ENCODE measurements around the gene SPATA7.
"Not testable (repeated sequence)": the region's sequence is repeated elsewhere in the genome, so short reads cannot be mapped to it uniquely, and the experiment has no call there.

Gene SPATA7

GRCh38 chr14:88381634-88382033 lies 3.8 kb upstream of the SPATA7 start:
- H3K9me3 Mint-ChIP-seq, ATAC-seq, H3K4me3 Mint-ChIP-seq, H3K27ac Mint-ChIP-seq, H3K36me3 Mint-ChIP-seq, H3K27me3 Mint-ChIP-seq: not testable (repeated sequence)
- H3K4me1 Mint-ChIP-seq = peaks cover 16% of the 10 kb centered on the region

DNA sequence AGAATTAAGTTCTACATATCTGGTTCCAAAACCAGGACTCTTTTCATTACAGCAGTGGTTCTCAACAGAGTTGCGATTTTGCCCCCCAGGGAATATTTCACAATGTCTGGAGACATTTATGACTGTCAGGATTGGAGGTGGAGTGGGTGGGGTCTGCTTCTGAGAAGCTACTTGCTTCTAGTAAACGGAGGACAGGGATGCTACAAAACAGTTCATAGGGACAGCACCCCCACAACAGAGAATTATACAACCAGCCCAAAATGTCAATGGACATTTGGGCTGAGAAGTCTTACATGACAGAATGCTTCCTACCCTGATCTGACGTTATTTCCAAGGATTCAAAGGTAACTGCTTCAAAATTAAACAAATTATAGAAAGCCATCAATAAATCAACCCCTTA lies 739 bp upstream of the SPATA7 start:
- H3K27ac Mint-ChIP-seq = peak overlapping the region; percentile 88
- ATAC-seq = no peak
- H3K27me3 Mint-ChIP-seq = no peaks in the 10 kb centered on the region
- H3K36me3 Mint-ChIP-seq = no peaks in the 10 kb centered on the region
- H3K4me1 Mint-ChIP-seq = peaks cover 19% of the 10 kb centered on the region
- H3K9me3 Mint-ChIP-seq = no peaks in the 10 kb centered on the region
- H3K4me3 Mint-ChIP-seq = peak overlapping the region; percentile 95

GRCh38 chr14:88386256-88386794 lies 868 bp downstream of the SPATA7 start:
- H3K27me3 Mint-ChIP-seq = no peaks in the 10 kb centered on the region
- H3K36me3 Mint-ChIP-seq = no peaks in the 10 kb centered on the region
- H3K4me1 Mint-ChIP-seq = peaks cover 19% of the 10 kb centered on the region
- no peaks in the 10 kb centered on the region for H3K9me3 Mint-ChIP-seq
- H3K27ac Mint-ChIP-seq = peak overlapping the region; percentile 88
- ATAC-seq = no peak
- peak overlapping the region; percentile 95 for H3K4me3 Mint-ChIP-seq

GRCh38 chr14:88388741-88389282 lies 3.4 kb downstream of the SPATA7 start:
- Mint-ChIP-seq H3K4me1 (peaks cover 19% of the 10 kb centered on the region), H3K36me3 (no peaks in the 10 kb centered on the region), H3K27ac (no peak overlapping the region), H3K9me3 (no peaks in the 10 kb centered on the region), H3K4me3 (no peak overlapping the region), H3K27me3 (no peaks in the 10 kb centered on the region)
- ATAC-seq = no peak

- ATAC-seq = no peak
- Mint-ChIP-seq H3K4me1 (no peaks in the 10 kb centered on the region), H3K4me3 (no peak overlapping the region), H3K27ac (no peak overlapping the region), H3K36me3 (peaks cover 8% of the 10 kb centered on the region), H3K27me3 (no peaks in the 10 kb centered on the region), H3K9me3 (no peaks in the 10 kb centered on the region)
Observed at GRCh38 chr14:88392609-88393008, 7.2 kb downstream of the SPATA7 start.

GRCh38 chr14:88411039-88411438 lies 25.6 kb downstream of the SPATA7 start:
- Mint-ChIP-seq H3K9me3 (peaks cover 18% of the 10 kb centered on the region), H3K4me3 (no peak overlapping the region), H3K27ac (no peak overlapping the region), H3K36me3 (peaks cover 75% of the 10 kb centered on the region), H3K4me1 (no peaks in the 10 kb centered on the region), H3K27me3 (no peaks in the 10 kb centered on the region)
- no peak for ATAC-seq

DNA sequence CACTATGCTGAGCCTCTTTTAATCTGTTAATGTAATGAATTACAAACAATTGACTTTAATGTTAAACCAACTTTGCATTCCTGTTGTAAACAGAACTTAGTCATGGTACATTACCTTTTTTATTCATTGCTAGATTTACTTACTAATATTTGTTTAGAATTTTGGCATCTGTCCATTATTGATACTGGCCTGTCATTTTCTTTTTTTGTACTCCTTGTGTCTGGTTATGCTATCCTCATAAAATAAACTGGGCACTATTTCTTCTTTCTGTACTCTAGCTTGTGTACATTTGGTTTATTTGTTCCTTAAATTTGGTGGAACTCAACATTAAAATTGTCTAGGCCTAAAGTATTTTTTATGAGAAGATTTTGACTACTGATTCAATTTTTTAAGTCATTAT lies 32.1 kb downstream of the SPATA7 start:
- H3K4me1 Mint-ChIP-seq = no peaks in the 10 kb centered on the region
- ATAC-seq = no peak
- peaks cover 71% of the 10 kb centered on the region for H3K36me3 Mint-ChIP-seq
- peaks cover 23% of the 10 kb centered on the region for H3K9me3 Mint-ChIP-seq
- no peak overlapping the region for H3K27ac Mint-ChIP-seq
- H3K27me3 Mint-ChIP-seq = no peaks in the 10 kb centered on the region
- H3K4me3 Mint-ChIP-seq = no peak overlapping the region

GRCh38 chr14:88420187-88420586 lies 34.7 kb downstream of the SPATA7 start:
- Mint-ChIP-seq H3K4me3 (no peak overlapping the region), H3K4me1 (no peaks in the 10 kb centered on the region), H3K27me3 (no peaks in the 10 kb centered on the region), H3K9me3 (peaks cover 10% of the 10 kb centered on the region), H3K36me3 (peaks cover 45% of the 10 kb centered on the region), H3K27ac (no peak overlapping the region)
- ATAC-seq = no peak

- H3K4me1 Mint-ChIP-seq = no peaks in the 10 kb centered on the region
- ATAC-seq = no peak
- H3K4me3 Mint-ChIP-seq = no peak overlapping the region
- H3K27ac Mint-ChIP-seq = no peak overlapping the region
- H3K36me3 Mint-ChIP-seq = peaks cover 35% of the 10 kb centered on the region
- peaks cover 7% of the 10 kb centered on the region for H3K9me3 Mint-ChIP-seq
- H3K27me3 Mint-ChIP-seq = no peaks in the 10 kb centered on the region
Observed at GRCh38 chr14:88421286-88421685, 35.8 kb downstream of the SPATA7 start.

DNA sequence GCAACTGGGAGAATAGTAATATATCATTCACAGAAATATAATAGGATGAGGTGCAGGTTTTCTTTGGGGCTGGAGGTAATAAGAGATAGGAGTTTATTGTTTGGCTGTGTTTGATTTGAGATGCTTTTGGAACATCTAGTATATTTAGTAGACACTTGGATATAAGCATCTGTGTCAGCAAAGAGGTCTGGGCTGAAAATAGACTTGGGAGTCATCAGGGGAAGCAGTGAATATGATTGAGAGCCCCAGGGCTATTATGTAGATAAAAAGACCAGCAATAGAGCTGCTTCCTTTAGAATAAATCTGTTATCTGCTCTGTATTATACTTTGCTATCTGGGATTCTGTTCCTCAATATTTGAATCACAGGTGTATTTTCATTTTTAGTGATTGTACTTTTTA lies 36.6 kb downstream of the SPATA7 start:
- no peak for ATAC-seq
- H3K27me3 Mint-ChIP-seq = no peaks in the 10 kb centered on the region
- no peaks in the 10 kb centered on the region for H3K4me1 Mint-ChIP-seq

GRCh38 chr14:88422919-88423650 lies 37.6 kb downstream of the SPATA7 start:
- H3K4me1 Mint-ChIP-seq = no peaks in the 10 kb centered on the region
- no peak overlapping the region for H3K27ac Mint-ChIP-seq
- peaks cover 1% of the 10 kb centered on the region for H3K9me3 Mint-ChIP-seq
- no peaks in the 10 kb centered on the region for H3K27me3 Mint-ChIP-seq
- H3K36me3 Mint-ChIP-seq = peaks cover 23% of the 10 kb centered on the region
- no peak for ATAC-seq
- no peak overlapping the region for H3K4me3 Mint-ChIP-seq

More for the DNA sequence above, 36.6 kb downstream of the SPATA7 start:
- Mint-ChIP-seq H3K27ac (no peak overlapping the region), H3K9me3 (peaks cover 7% of the 10 kb centered on the region), H3K36me3 (peaks cover 34% of the 10 kb centered on the region), H3K4me3 (no peak overlapping the region)

- Mint-ChIP-seq H3K36me3 (peaks cover 14% of the 10 kb centered on the region), H3K4me1 (no peaks in the 10 kb centered on the region), H3K27ac (no peak overlapping the region), H3K27me3 (no peaks in the 10 kb centered on the region), H3K9me3 (no peaks in the 10 kb centered on the region), H3K4me3 (no peak overlapping the region)
- ATAC-seq = no peak
Observed at GRCh38 chr14:88424573-88424972, 39.1 kb downstream of the SPATA7 start.

DNA sequence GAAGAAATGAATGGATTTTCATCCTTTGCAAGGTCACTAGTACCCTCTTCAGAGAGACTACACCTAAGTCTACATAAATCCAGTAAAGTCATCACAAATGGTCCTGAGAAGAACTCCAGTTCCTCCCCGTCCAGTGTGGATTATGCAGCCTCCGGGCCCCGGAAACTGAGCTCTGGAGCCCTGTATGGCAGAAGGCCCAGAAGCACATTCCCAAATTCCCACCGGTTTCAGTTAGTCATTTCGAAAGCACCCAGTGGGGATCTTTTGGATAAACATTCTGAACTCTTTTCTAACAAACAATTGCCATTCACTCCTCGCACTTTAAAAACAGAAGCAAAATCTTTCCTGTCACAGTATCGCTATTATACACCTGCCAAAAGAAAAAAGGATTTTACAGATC lies 40.8 kb downstream of the SPATA7 start:
- no peaks in the 10 kb centered on the region for H3K27me3 Mint-ChIP-seq
- no peaks in the 10 kb centered on the region for H3K4me1 Mint-ChIP-seq
- no peak overlapping the region for H3K4me3 Mint-ChIP-seq
- ATAC-seq = no peak
- no peaks in the 10 kb centered on the region for H3K9me3 Mint-ChIP-seq
- no peak overlapping the region for H3K27ac Mint-ChIP-seq
- no peaks in the 10 kb centered on the region for H3K36me3 Mint-ChIP-seq

GRCh38 chr14:88430976-88431375 lies 45.5 kb downstream of the SPATA7 start:
- no peak overlapping the region for H3K4me3 Mint-ChIP-seq
- H3K27ac Mint-ChIP-seq = no peak overlapping the region
- no peaks in the 10 kb centered on the region for H3K4me1 Mint-ChIP-seq
- ATAC-seq = no peak
- peaks cover 8% of the 10 kb centered on the region for H3K36me3 Mint-ChIP-seq
- peaks cover 3% of the 10 kb centered on the region for H3K9me3 Mint-ChIP-seq
- no peaks in the 10 kb centered on the region for H3K27me3 Mint-ChIP-seq

DNA sequence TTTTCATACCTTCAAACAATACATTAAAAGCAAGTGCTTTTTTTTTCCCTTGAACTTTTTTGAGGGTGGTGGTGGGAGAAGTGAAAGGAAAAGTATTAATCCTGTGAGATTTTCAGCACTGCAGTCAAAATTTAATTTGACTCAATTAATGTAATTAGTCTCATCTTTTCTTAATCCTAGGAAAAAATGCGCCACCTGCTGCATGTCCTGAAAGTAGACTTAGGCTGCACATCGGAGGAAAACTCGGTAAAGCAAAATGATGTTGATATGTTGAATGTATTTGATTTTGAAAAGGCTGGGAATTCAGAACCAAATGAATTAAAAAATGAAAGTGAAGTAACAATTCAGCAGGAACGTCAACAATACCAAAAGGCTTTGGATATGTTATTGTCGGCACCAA lies 52.2 kb downstream of the SPATA7 start:
- Mint-ChIP-seq H3K27me3 (no peaks in the 10 kb centered on the region), H3K9me3 (peaks cover 3% of the 10 kb centered on the region), H3K4me1 (no peaks in the 10 kb centered on the region), H3K27ac (no peak overlapping the region), H3K36me3 (peaks cover 16% of the 10 kb centered on the region), H3K4me3 (no peak overlapping the region)
- ATAC-seq = no peak

DNA sequence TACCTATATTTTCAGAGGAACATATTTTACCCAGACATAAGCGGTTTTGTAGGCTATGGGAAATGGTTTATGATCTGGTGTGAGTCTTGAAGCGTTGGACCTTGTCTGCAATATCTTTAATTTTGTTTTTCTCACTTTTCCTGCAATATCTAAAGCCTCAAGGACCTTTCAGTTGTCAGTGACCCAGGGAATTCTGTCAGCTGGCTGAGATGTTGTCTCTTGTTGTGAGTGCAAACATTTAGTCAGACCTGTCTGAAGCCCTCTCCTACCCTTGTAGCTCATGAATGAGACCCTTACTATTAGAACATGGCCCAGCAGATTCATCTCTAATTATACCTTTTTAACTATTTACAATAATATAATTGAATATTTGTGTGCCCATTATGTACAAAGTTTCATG lies 53.6 kb downstream of the SPATA7 start:
- Mint-ChIP-seq H3K4me1 (no peaks in the 10 kb centered on the region), H3K9me3 (peaks cover 3% of the 10 kb centered on the region), H3K27ac (no peak overlapping the region), H3K27me3 (no peaks in the 10 kb centered on the region), H3K4me3 (no peak overlapping the region), H3K36me3 (peaks cover 22% of the 10 kb centered on the region)
- no peak for ATAC-seq
